ENCODE data around the gene MSTO1.
"Not testable (repeated sequence)": the region's sequence is repeated elsewhere in the genome, so short reads cannot be mapped to it uniquely, and the experiment has no call there.

MSTO1 gene

DNA sequence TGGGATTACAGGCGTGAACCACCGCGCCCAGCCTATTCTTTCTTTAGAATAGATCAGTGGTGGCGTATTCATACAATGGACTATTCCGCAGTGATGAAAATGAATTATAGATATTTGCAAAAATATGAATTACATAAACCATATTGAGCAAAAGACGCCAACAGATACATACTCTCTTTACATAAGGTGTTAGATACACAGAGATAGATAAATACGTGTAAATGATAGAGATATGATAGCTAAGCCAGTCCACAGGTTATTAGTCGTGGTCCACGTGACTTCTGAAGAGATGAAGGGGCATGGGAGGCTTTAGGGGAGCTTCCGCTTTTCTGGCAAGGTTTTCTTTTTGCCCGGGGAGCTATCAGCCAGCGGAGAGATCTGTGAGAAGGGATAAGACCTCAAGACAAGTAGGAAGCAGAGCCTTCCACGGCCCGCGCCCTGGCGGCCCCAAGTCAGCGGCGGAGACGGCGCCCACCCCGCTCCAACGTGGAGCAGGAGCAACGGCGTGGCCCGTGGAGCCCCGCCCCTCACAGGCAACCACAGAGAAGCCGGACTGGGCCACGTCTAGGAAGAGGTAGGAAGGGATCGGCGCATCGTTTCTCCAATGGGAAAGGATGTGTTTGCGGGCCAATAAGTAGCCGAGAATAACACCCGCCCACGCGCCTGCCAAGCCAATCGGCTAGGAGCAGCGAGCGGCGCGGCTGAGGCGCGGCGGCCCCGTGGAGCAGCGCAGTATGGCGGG, at the start of gene MSTO1:
TSS of gene MSTO1 (plus strand) at position 704 of the 742 bp plus-strand sequence. CDS start at position 735, 31 bp downstream.
- TF ChIP-seq, protein P1, sequence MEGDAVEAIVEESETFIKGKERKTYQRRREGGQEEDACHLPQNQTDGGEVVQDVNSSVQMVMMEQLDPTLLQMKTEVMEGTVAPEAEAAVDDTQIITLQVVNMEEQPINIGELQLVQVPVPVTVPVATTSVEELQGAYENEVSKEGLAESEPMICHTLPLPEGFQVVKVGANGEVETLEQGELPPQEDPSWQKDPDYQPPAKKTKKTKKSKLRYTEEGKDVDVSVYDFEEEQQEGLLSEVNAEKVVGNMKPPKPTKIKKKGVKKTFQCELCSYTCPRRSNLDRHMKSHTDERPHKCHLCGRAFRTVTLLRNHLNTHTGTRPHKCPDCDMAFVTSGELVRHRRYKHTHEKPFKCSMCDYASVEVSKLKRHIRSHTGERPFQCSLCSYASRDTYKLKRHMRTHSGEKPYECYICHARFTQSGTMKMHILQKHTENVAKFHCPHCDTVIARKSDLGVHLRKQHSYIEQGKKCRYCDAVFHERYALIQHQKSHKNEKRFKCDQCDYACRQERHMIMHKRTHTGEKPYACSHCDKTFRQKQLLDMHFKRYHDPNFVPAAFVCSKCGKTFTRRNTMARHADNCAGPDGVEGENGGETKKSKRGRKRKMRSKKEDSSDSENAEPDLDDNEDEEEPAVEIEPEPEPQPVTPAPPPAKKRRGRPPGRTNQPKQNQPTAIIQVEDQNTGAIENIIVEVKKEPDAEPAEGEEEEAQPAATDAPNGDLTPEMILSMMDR (conservative IDR thresholded peaks at IDR 0.05) = no peak
- TF ChIP-seq ZFX (IDR thresholded peaks at IDR 0.05) = no peak
- H3K27ac ChIP-seq = peak within 1 kb of the TSS; percentile 79

DNA sequence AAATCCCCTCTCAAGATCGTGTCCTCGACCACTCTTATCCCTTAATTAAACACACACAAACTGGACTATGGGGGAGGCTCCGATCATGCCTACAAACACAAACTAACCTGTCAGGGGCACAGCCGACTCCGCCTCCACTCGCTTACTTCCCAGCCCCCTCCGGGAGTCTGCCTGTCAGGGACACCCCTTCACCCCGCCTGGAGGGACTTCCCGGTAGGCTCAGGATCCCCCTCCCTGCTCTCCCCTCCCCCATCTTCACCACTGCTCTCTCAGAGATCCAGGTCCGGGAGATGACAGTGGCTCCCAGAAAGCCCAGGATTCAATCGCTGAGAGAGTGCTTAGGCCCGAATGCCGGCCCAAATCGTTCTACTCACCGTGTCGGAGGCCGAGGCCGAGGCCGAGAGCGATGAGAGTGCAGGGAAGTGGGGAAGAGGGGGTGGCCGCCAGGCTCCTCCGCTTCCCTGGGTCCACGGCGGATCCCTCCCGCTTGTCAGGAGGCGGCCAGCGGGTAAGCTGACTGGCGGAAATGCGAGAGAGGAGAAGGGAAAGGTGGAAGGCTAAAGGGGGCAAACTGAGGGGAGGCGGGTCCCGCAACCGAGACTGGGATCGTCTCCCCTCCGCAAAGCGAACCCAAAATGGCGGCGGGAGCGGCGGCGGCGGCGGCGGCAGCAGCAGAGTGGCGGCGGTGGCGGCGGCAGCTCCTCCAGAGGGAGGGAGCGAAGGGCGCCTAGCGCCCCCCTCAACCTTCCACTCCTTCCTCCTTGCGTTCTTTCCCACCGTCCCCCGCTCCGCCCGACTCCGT, 48.0 kb upstream of the MSTO1 start:
- peak overlapping the region; percentile 91 for H3K27ac ChIP-seq

DNA sequence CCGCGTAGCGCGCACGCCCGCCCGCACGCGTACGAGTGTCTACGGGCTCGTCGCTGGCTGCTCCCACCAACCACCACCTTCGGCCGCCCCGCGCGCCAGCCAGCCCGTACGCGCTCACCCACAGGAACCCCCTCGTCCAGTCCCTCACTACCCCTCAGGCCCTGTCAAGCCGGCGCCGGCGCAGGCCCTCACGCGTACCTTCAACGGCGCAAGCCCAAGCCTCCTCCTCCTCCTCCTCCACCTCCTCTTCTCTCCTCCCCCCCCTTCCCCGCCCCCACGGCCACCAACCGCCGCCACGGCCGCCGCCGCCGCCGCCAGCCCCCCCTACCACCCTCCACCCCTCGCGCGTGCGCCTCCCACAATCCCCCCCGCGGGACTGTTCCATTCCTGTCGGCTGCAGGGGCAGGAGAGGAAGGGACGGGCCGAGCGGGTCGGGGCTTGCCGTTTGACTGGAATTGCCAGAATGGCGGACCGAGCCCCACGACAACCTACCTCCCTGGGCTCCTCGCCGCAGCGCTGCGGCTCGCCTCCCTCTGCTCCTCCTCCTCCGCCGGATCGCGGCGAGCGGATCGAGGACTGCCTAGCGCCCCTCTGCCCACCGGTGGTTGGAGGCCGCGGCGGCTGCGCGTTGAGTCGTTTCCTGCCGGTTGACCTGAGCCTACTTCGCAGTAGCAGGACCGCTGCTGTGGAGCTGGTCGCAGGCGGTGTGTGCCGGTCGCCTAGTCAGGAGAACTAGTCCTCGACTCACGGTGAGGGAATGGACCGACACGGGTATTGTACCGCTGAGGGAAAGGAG, 47.2 kb upstream of the MSTO1 start, which contains the start of gene ASH1L:
TSS of gene ASH1L (minus strand) at position 223 of the 796 bp plus-strand sequence. CDS start 41,284 bp downstream, outside the sequence.
- TF ChIP-seq ZFX (IDR thresholded peaks at IDR 0.05) = peak; percentile 57
- TF ChIP-seq, protein P1 (conservative IDR thresholded peaks at IDR 0.05) = no peak
- H3K27ac ChIP-seq = peak within 1 kb of the TSS; percentile 91

DNA sequence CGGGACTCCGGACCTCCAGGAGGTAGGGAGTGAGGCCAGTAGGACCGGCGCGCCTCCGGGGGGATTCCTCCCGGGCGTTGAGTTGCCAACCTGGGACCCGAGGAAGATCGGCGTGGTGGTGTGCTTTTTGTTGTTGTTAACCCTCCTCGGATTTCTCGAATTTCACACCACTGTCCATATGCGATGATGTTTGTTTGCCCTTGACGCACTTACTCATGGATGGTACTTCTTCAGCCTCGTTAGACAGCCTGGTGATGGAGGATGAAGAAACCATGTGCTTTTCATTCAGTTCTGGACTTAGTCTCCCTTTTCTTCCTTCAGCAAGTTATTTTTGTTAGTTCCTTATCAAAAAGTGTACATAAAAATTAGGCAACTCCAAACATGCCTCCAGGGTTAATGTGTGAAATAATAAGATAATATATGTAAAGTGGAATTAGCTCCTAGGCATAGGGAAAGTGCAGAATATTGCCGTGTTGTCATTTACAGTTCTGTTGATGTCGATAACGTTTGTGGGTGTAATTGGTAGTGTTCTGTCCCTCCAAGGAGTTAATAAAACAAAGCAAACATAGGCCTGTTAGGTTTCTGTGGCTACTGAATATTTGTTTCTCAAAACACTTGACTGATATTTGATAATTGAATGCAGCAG, 46.5 kb upstream of the MSTO1 start:
- peak overlapping the region; percentile 91 for H3K27ac ChIP-seq

DNA sequence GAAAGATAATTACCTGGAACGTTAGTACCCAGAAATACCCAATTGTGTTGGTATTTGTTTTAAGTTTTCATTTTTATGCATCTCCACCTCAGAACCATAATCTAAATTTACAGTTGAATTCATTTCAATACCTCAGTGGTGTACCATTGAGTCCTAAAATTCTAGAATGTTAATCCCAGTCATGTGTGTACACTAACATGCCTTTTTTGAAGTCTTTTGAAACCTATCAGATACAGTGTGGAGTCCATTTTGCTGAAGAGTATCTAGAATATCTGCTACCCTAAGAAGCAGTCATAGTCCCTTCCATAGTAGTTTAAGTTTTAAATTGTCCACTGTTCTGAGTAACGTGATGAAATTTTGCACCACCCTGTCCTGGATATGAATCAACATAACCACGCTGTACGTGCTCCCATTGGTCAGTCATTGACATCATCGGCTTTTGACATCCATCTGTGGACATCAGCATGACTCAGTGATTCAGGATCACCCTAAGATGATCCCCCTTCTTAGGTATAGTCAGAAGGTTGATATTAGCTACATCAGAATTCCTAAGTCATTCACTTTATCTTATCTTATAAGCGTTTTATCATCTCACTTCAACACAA, 39.9 kb upstream of the MSTO1 start:
- no peak overlapping the region for H3K27ac ChIP-seq
- TF ChIP-seq, protein P1 (conservative IDR thresholded peaks at IDR 0.05) = no peak
- TF ChIP-seq ZFX (IDR thresholded peaks at IDR 0.05) = no peak

DNA sequence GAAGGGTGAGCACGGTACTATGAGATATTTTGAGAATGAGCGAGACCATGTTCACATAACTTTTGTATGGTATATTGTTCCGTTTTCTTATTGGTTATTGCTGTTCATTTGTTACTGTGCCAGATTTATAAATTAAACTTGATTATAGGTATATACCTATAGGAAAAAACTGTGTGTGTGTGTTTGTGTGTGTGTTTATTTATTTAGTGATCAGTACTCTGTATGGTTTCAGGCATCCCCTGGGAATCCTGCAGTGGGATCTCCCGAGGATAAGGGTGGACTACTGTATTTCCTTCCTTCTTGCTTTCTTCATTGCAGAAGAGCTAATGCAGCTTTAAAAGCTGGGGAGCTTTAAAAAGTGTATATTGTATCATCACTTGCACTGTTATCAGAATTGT, 39.4 kb upstream of the MSTO1 start:
- H3K27ac ChIP-seq = no peak overlapping the region
- TF ChIP-seq ZFX (IDR thresholded peaks at IDR 0.05) = no peak
- TF ChIP-seq, protein P1 (conservative IDR thresholded peaks at IDR 0.05) = no peak

DNA sequence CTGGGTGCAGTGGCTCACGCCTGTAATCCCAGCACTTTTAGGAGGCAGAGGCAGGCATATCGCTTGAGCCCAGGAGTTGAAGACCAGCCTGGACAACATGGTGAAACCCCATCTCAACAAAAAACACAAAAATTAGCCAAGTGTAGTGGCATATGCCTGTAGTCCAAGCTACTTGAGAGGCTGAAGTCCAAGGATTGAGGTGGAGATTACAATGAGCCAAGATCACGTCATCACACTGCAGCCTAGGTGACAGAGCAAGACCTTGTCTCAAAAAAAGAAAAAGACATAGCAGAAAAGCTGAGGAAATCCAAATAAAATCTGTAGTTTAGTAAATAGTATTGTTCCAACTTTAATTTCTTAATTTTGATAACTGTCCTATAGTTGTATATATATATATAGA, 35.9 kb upstream of the MSTO1 start:
- no peak for TF ChIP-seq ZFX (IDR thresholded peaks at IDR 0.05)
- TF ChIP-seq, protein P1 (conservative IDR thresholded peaks at IDR 0.05) = no peak
- no peak overlapping the region for H3K27ac ChIP-seq

DNA sequence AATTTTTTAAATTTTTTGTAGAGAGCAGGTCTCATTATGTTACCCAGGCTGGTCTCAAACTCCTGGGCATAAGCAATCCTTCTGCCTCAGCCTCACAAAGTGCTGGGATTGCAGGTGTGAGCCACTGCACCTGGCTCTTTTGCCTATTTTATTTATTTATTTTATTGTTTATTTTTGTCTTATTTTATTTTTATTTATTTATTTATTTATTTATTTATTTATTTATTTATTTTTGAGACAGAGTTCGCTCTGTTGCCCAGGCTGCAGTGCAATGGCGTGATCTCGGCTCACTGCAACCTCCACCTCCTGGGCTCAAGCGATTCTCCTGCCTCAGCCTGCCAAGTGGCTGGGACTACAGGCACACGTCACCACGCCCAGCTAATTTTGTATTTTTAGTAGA, 34.4 kb upstream of the MSTO1 start:
- H3K27ac ChIP-seq = not testable (repeated sequence)

DNA sequence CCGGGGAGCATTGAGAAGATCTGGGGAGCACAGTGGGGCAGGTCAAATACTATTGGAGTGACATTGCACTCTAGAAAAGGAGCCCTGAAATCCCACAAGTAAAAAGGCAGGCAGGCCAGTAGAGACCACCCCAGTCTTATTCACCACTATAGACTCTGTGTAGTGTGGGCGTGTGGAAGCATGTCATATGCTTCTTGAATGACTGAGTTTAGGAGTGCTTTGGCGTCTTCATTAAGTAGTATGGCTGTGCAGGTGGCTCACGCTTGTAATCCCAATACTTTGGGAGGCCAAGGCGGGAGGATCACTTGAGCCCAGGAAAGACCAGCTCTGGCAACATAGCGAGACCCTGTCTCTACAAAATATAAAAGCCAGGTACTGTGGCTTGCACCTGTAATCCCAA, 26.2 kb upstream of the MSTO1 start:
- not testable (repeated sequence) for H3K27ac ChIP-seq

DNA sequence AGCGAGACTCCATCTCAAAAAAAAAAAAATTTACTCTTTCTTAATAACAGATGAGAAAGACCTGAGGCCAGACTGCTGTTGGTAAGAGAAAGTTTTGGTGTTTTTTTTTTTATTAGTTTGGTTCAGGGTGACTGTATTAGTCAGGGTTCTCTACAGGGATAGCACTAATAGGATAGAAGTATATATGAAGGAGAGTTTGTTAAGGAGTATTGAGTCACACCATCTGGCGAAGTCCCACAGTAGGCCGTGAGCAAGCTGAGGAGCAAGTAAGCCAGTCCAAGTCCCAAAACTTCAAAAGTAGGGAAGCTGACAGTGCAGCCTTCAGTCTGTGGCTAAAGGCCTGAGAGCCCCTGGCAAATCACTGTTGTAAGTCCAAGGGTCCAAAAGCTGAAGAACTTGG, 20.7 kb upstream of the MSTO1 start:
- H3K27ac ChIP-seq = not testable (repeated sequence)

DNA sequence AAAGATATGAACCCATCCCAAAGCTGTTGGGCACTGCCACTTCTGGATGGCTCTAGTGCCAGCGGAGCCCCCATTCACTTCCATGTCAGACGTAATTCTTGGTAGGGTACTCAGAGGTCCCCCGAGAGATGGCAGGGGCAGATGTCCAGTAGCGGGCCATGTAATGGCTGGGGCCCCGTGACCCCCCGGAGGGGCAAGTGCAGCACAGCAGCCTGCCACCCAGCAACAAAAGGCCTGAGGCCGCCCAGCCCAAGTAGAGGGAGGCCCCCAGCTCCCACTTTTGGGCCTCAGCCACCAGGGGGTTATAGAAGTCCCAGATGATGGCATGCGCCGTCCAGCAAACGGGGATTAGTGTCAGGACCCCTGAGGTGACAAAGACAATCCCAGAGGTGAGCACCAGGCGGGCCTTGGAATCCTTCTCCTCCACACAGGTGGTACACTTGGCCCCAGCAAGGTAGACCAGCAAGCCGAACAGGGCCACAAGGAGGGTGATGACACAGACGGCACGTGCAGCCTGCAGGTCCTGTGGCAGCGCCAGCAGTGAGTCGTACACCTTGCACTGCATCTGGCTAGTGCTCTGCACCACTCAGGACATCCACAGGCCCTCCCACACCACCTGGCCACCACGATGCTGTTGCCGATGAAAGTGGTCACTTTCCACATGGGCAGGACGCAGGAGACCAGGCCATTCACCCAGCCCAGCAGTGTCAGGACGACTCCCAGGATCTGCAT, 19.3 kb upstream of the MSTO1 start:
- H3K27ac ChIP-seq = not testable (repeated sequence)
